DLD1 (cell line): ENCODE measurements around the gene VDAC2.
"Not testable (repeated sequence)": the region's sequence is repeated elsewhere in the genome, so short reads cannot be mapped to it uniquely, and the experiment has no call there.

ENCODE experiments used
- in situ Hi-C: cut with HindIII; loops from 2 replicates; pipeline ENCODE4 v1.10.0; 2017; ENCODE audit warnings: low sequenced_read_pairs

The VDAC2 gene

GRCh38 chr10:75210282-75211006 is at the start of gene VDAC2:
TSS of gene VDAC2 (plus strand) at chr10:75210796. CDS start at chr10:75211159, 363 bp downstream.
- in situ Hi-C loops, result no loop called here

- in situ Hi-C loops, result no loop called here
Observed at GRCh38 chr10:75165684-75166622, 44.6 kb upstream of the VDAC2 start.

- in situ Hi-C loops, result no loop called here
Observed at GRCh38 chr10:75166623-75166972, 44.0 kb upstream of the VDAC2 start.

GRCh38 chr10:75168275-75168674 is 42.3 kb upstream of the VDAC2 start:
- in situ Hi-C loops, result no loop called here

GRCh38 chr10:75170215-75170614 is 40.4 kb upstream of the VDAC2 start:
- in situ Hi-C loops, result no loop called here

GRCh38 chr10:75175046-75175445 is 35.5 kb upstream of the VDAC2 start:
- in situ Hi-C loops, result no loop called here

- in situ Hi-C loops, result no loop called here
Observed at GRCh38 chr10:75176046-75176445, 34.5 kb upstream of the VDAC2 start.

- in situ Hi-C loops, result no loop called here
Observed at GRCh38 chr10:75176736-75177135, 33.9 kb upstream of the VDAC2 start.

- in situ Hi-C loops, result no loop called here
Observed at GRCh38 chr10:75179657-75180177, 30.9 kb upstream of the VDAC2 start.

GRCh38 chr10:75180592-75180991 is 30.0 kb upstream of the VDAC2 start:
- in situ Hi-C loops, result no loop called here

GRCh38 chr10:75181073-75181472 is 29.5 kb upstream of the VDAC2 start:
- in situ Hi-C loops, result no loop called here

GRCh38 chr10:75186310-75186709 is 24.3 kb upstream of the VDAC2 start:
- in situ Hi-C loops, result no loop called here

GRCh38 chr10:75187961-75188426 is 22.6 kb upstream of the VDAC2 start:
- in situ Hi-C loops, result no loop called here

- in situ Hi-C loops, result not testable (repeated sequence)
Observed at GRCh38 chr10:75188522-75188921, 22.1 kb upstream of the VDAC2 start.

- in situ Hi-C loops, result no loop called here
Observed at GRCh38 chr10:75189266-75190096, 21.1 kb upstream of the VDAC2 start.

- in situ Hi-C loops, result no loop called here
Observed at GRCh38 chr10:75191821-75192568, 18.6 kb upstream of the VDAC2 start.

- in situ Hi-C loops, result not testable (repeated sequence)
Observed at GRCh38 chr10:75194625-75195024, 16.0 kb upstream of the VDAC2 start.

- in situ Hi-C loops, result no loop called here
Observed at GRCh38 chr10:75195035-75195763, 15.4 kb upstream of the VDAC2 start.

- in situ Hi-C loops, result no loop called here
Observed at GRCh38 chr10:75197066-75197465, 13.5 kb upstream of the VDAC2 start.
